ENCODE measurements around the gene NOXA1. TPM values are rescaled to one million over a fixed set of nuclear protein-coding genes. Genes with fewer than 3 reads are reported as not detected.
A peak's percentile ranks its signal among the peaks of the same experiment; 100 is the strongest.
"Not testable (repeated sequence)": the region's sequence is repeated elsewhere in the genome, so short reads cannot be mapped to it uniquely, and the experiment has no call there.

Gene NOXA1
- total and polyA plus RNA-seq, 9 of the 15 experiments (the other 6 are each of a cell fraction or from before 2014, with no cell fraction given), result 0.07 to 1.2 (median 0.20) TPM; not detected in 4

DNA sequence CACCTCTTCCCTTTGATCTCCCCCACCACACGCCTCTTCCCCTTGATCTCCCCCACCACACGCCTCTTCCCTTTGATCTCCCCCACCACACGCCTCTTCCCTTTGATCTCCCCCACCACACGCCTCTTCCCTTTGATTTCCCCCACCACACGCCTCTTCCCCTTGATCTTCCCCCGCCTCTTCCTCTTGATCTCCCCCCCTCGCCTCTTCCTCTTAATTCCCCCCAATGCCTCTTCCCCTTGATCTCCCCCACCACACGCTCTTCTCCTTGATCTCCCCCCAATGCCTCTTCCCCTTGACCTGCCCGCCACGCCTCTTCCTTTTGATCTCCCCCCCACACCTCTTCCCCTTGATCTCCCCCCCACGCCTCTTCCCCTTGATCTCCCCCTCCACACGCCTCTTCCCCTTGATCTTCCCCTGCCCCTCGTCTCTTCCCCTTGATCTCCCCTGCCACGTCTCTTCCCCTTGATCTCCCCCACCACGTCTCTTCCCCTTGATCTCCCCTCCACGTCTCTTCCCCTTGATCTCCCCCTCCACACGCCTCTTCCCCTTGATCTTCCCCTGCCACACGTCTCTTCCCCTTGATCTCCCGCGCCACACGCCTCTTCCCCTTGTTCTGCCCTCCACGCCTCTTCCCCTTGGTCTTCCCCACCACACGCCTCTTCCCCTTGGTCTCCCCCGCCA lies 27.5 kb downstream of the NOXA1 start:
- H3K27me3 ChIP-seq (ENCODE audit: control insufficient read depth in 2 of 2, insufficient read depth in 2 of 2, low read length in 2 of 2); in situ Hi-C loops (cut with MboI); ATAC-seq; H4K20me1 ChIP-seq (replicated peaks; ENCODE audit: control insufficient read depth, insufficient read depth, low read length); CTCF ChIA-PET (ENCODE audit: low intra/inter-chr PET ratio); H3K4me3 ChIP-seq; H3K9ac ChIP-seq (ENCODE audit: insufficient read depth in 1 of 2, low read depth in 2 of 2, low read length in 2 of 2); intact Hi-C loops (cut with micrococcal nuclease); H3K9me3 ChIP-seq (replicated peaks; ENCODE audit: control insufficient read depth, insufficient read depth, low read depth, low read length); H3K27ac ChIP-seq (ENCODE audit: extremely low read depth, low read depth, low read length); H2AFZ ChIP-seq (ENCODE audit: low read depth, low read length); POLR2A ChIA-PET; DNase-seq (ENCODE audit: extremely low read depth in 1 of 4, low spot score in 3 of 4); BruUV-seq (replicated peaks); H3K79me2 ChIP-seq (ENCODE audit: control insufficient read depth, insufficient read depth, low read length); FAIRE-seq; H3K9me1 ChIP-seq (ENCODE audit: control insufficient read depth, insufficient read depth, low read length); H3K4me2 ChIP-seq (ENCODE audit: insufficient read depth, low read length): not testable (repeated sequence)
- WGBS (ENCODE audit: insufficient coverage, low coverage, missing lambda C conversion rate), result 100% methylated on average over 1 of the region's 24 CpGs
- Histone ChIP-seq H3K36me3 (ENCODE audit: control insufficient read depth, insufficient read depth, low read length) (peaks cover 50% of the 10 kb centered on the region), H3K4me1 (replicated peaks in 1 of 2; ENCODE audit: control insufficient read depth in 2 of 2, insufficient read depth in 2 of 2, low read length in 2 of 2) (peaks cover 12 to 82% of the 10 kb centered on the region in 2 experiments)
- TF ChIP-seq ZBTB7A (IDR thresholded peaks at IDR 0.05; ENCODE audit: borderline replicate concordance, control insufficient read depth, low read depth, low read length), result 0 out of 2 replicates have a peak, but pooled peaks have one; percentile 1

GRCh38 chr9:137451264-137452005 lies 28.2 kb downstream of the NOXA1 start:
- intact Hi-C loops (cut with micrococcal nuclease); CTCF ChIA-PET (ENCODE audit: low intra/inter-chr PET ratio); H3K9ac ChIP-seq (ENCODE audit: insufficient read depth in 1 of 2, low read depth in 2 of 2, low read length in 2 of 2); H2AFZ ChIP-seq (ENCODE audit: low read depth, low read length); BruUV-seq (replicated peaks); DNase-seq (ENCODE audit: extremely low read depth in 1 of 4, low spot score in 3 of 4); in situ Hi-C loops (cut with MboI); H3K4me3 ChIP-seq; H3K27ac ChIP-seq (ENCODE audit: extremely low read depth, low read depth, low read length); POLR2A ChIA-PET; H4K20me1 ChIP-seq (replicated peaks; ENCODE audit: control insufficient read depth, insufficient read depth, low read length); H3K79me2 ChIP-seq (ENCODE audit: control insufficient read depth, insufficient read depth, low read length); H3K27me3 ChIP-seq (ENCODE audit: control insufficient read depth in 2 of 2, insufficient read depth in 2 of 2, low read length in 2 of 2); H3K9me3 ChIP-seq (replicated peaks; ENCODE audit: control insufficient read depth, insufficient read depth, low read depth, low read length); ATAC-seq; H3K9me1 ChIP-seq (ENCODE audit: control insufficient read depth, insufficient read depth, low read length); H3K4me2 ChIP-seq (ENCODE audit: insufficient read depth, low read length): not testable (repeated sequence)
- WGBS (ENCODE audit: insufficient coverage, low coverage, missing lambda C conversion rate), result no CpG with 5 or more reads among the region's 31 CpGs
- Histone ChIP-seq H3K36me3 (ENCODE audit: control insufficient read depth, insufficient read depth, low read length) (peaks cover 58% of the 10 kb centered on the region), H3K4me1 (replicated peaks in 1 of 2; ENCODE audit: control insufficient read depth in 2 of 2, insufficient read depth in 2 of 2, low read length in 2 of 2) (peaks cover 7 to 85% of the 10 kb centered on the region in 2 experiments)
- peak; percentile 86 for FAIRE-seq
